H1 (cell line): ENCODE data around the gene SLC1A2. TPM values are rescaled to one million over a fixed set of nuclear protein-coding genes. Genes with fewer than 3 reads are reported as not detected.

Experiments used
- CTCF ChIA-PET: fragments of 300-600 bp; sonication (Branson Sonifier 250); formaldehyde crosslinking; loops from one replicate; lab custom pipeline; 2021; ENCODE audit not compliant: partially characterized antibody; lab: Charles Lee
- POLR2A ChIA-PET: fragments of 300-600 bp; sonication (Branson Sonifier 250); formaldehyde crosslinking; loops from one replicate; lab custom pipeline; 2021; ENCODE audit warnings: inconsistent platforms; ENCODE audit not compliant: partially characterized antibody; lab: Charles Lee
- DNase-seq, 2 experiments: peaks; one replicate each; pipeline versions ENCODE4 v3.0.0 to v3.0.0-alpha.2; 2010 to 2022; ENCODE audit warnings: low spot score in 2 of 2, low read depth in 1 of 2, mixed read lengths in 1 of 2
- FAIRE-seq: peaks from 2 replicates; lab custom pipeline; 2011; peaks lifted over from hg19 to GRCh38; lab: Jason Lieb, UNC
- H2AFZ ChIP-seq: 2 replicates; pipeline ENCODE4 v1.8.1; 2012; ENCODE audit warnings: low read length, inconsistent platforms
- H2AK5ac ChIP-seq: 2 replicates; pipeline ENCODE4 v1.6.1; 2013; ENCODE audit warnings: low read depth, low read length
- H2BK120ac ChIP-seq: replicated peaks from 2 replicates; pipeline ENCODE3; 2013; ENCODE audit warnings: low read depth, low read length, inconsistent platforms
- H2BK12ac ChIP-seq: 2 replicates; pipeline ENCODE4 v1.6.1; 2013; ENCODE audit warnings: low read depth, low read length
- H2BK15ac ChIP-seq: 2 replicates; pipeline ENCODE4 v1.6.1; 2013; ENCODE audit warnings: low read length
- H2BK20ac ChIP-seq: 2 replicates; pipeline ENCODE4 v1.6.1; 2013; ENCODE audit warnings: low read length
- H2BK5ac ChIP-seq: 2 replicates; pipeline ENCODE4 v1.6.1; 2013; ENCODE audit warnings: low read depth, low read length
- H3K14ac ChIP-seq: 2 replicates; pipeline ENCODE4 v1.6.1; 2013; ENCODE audit warnings: inconsistent platforms; ENCODE audit not compliant: insufficient read length
- H3K18ac ChIP-seq: 2 replicates; pipeline ENCODE4 v1.6.1; 2013; ENCODE audit warnings: low read length; ENCODE audit errors: extremely low read depth
- H3K23ac ChIP-seq: 2 replicates; pipeline ENCODE4 v1.6.1; 2013; ENCODE audit warnings: inconsistent platforms; ENCODE audit not compliant: insufficient read length
- H3K23me2 ChIP-seq: 2 replicates; pipeline ENCODE4 v1.6.1; 2013; ENCODE audit warnings: low read depth, low read length
- H3K27ac ChIP-seq: 2 replicates; pipeline ENCODE4 v1.6.1; 2011; ENCODE audit warnings: low read depth, low read length, inconsistent platforms
- H3K27me3 ChIP-seq, 4 experiments: replicated peaks in 1 of 4; 1 replicate in 1 of 4; 2 replicates in 3 of 4; pipeline versions ENCODE4 v1.6.1 to v1.8.1; 2011 to 2013; ENCODE audit warnings: low read length in 3 of 4, mild to moderate bottlenecking in 3 of 4, inconsistent platforms in 2 of 4, mixed read lengths in 2 of 4, moderate library complexity in 1 of 4; ENCODE audit not compliant: control insufficient read depth in 3 of 4, insufficient read depth in 3 of 4; ENCODE audit errors: extremely low read depth in 1 of 4
- H3K36me3 ChIP-seq, 4 experiments: 2 replicates each; pipeline versions ENCODE4 v1.6.1 to v1.8.1; 2011 to 2013; ENCODE audit warnings: mild to moderate bottlenecking in 4 of 4, low read length in 3 of 4, moderate library complexity in 2 of 4, control low read depth in 1 of 4, inconsistent platforms in 1 of 4; ENCODE audit not compliant: insufficient read depth in 4 of 4, control insufficient read depth in 2 of 4
- H3K4ac ChIP-seq: replicated peaks from 2 replicates; pipeline ENCODE3; 2013; ENCODE audit warnings: low read length, low read depth, mixed read lengths, inconsistent platforms; ENCODE audit not compliant: insufficient read length
- H3K4me1 ChIP-seq, 4 experiments: replicated peaks in 1 of 4; 1 replicate in 1 of 4; 2 replicates in 3 of 4; pipeline versions ENCODE4 v1.6.1 to v1.8.1; 2011 to 2013; ENCODE audit warnings: low read length in 3 of 4, inconsistent platforms in 2 of 4, mixed read lengths in 1 of 4; ENCODE audit not compliant: insufficient read depth in 4 of 4, control insufficient read depth in 3 of 4
- H3K4me2 ChIP-seq, 2 experiments: 2 replicates each; pipeline versions ENCODE4 v1.6.1 to v1.8.1; 2011 to 2013; ENCODE audit warnings: low read depth in 2 of 2, low read length in 2 of 2, control low read depth in 1 of 2, inconsistent platforms in 1 of 2, mild to moderate bottlenecking in 1 of 2; ENCODE audit not compliant: insufficient read depth in 1 of 2
- H3K4me3 ChIP-seq, 4 experiments: fragments of 200-600, 300-600 bp in 1 of 4; sonication (generic), shearing (Covaris generic), sonication (Bioruptor Twin) in 1 of 4; 2 replicates each; pipeline versions ENCODE4 v1.5.1 to v1.8.1; 2011 to 2016; ENCODE audit warnings: low read length in 4 of 4, low read depth in 3 of 4, control low read depth in 2 of 4, inconsistent platforms in 2 of 4, mild to moderate bottlenecking in 2 of 4, mixed read lengths in 1 of 4, moderate library complexity in 1 of 4; ENCODE audit not compliant: insufficient read depth in 2 of 4; ENCODE audit errors: extremely low read depth in 1 of 4
- H3K56ac ChIP-seq: replicated peaks from 2 replicates; pipeline ENCODE3; 2013; ENCODE audit warnings: low read depth, mild to moderate bottlenecking, mixed read lengths, low read length, inconsistent platforms; ENCODE audit not compliant: insufficient read length
- H3K79me1 ChIP-seq: 2 replicates; pipeline ENCODE4 v1.6.1; 2013; ENCODE audit warnings: low read depth, low read length, control low read depth
- H3K79me2 ChIP-seq, 2 experiments: 2 replicates each; pipeline versions ENCODE4 v1.6.1 to v1.8.1; 2012 to 2013; ENCODE audit warnings: low read length in 2 of 2, mild to moderate bottlenecking in 2 of 2, inconsistent platforms in 1 of 2; ENCODE audit not compliant: insufficient read depth in 2 of 2, control insufficient read depth in 1 of 2
- H3K9ac ChIP-seq, 4 experiments: replicated peaks in 1 of 4; 1 replicate in 1 of 4; 2 replicates in 3 of 4; pipeline versions ENCODE4 v1.6.1 to v1.8.1; 2011 to 2013; ENCODE audit warnings: low read depth in 3 of 4, low read length in 3 of 4, control low read depth in 2 of 4, mild to moderate bottlenecking in 2 of 4, moderate library complexity in 2 of 4, inconsistent platforms in 1 of 4; ENCODE audit errors: extremely low read depth in 1 of 4
- H3K9me3 ChIP-seq, 2 experiments: 2 replicates each; pipeline versions ENCODE4 v1.6.1 to v1.8.1; 2012 to 2013; ENCODE audit warnings: mild to moderate bottlenecking in 2 of 2, moderate library complexity in 2 of 2, control low read depth in 1 of 2, inconsistent platforms in 1 of 2, low read depth in 1 of 2, low read length in 1 of 2, mixed read lengths in 1 of 2; ENCODE audit not compliant: insufficient read depth in 2 of 2
- H4K20me1 ChIP-seq, 2 experiments: replicated peaks in 1 of 2; 2 replicates each; pipeline versions ENCODE3 to v1.8.1; 2011 to 2013; ENCODE audit warnings: inconsistent platforms in 2 of 2, low read length in 2 of 2, mild to moderate bottlenecking in 1 of 2; ENCODE audit not compliant: insufficient read depth in 2 of 2, control insufficient read depth in 1 of 2
- H4K5ac ChIP-seq: 2 replicates; pipeline ENCODE4 v1.6.1; 2013; ENCODE audit warnings: low read length, low read depth, mixed read lengths, inconsistent platforms; ENCODE audit not compliant: insufficient read length
- H4K8ac ChIP-seq: 2 replicates; pipeline ENCODE4 v1.8.0; 2013; ENCODE audit warnings: mild to moderate bottlenecking, moderate library complexity, low read length, inconsistent platforms; ENCODE audit not compliant: insufficient read depth; ENCODE audit errors: extremely low read depth
- H4K91ac ChIP-seq: replicated peaks from 2 replicates; pipeline ENCODE3; 2013; ENCODE audit warnings: low read length, mixed read lengths, inconsistent platforms; ENCODE audit not compliant: insufficient read length
- CTBP2 ChIP-seq: IDR thresholded peaks from 2 replicates; pipeline ENCODE4 v1.7.0; 2011; ENCODE audit warnings: borderline replicate concordance, mild to moderate bottlenecking, moderate library complexity, mixed read lengths, low read length; ENCODE audit not compliant: insufficient read depth, insufficient read length
- HDAC2 ChIP-seq, 2 experiments: fragments of 300-600 bp in 1 of 2; sonication (generic) in 1 of 2; IDR thresholded peaks; 2 replicates each; pipeline ENCODE4 v1.6.1; 2011 to 2012; ENCODE audit warnings: low read depth in 2 of 2, low read length in 2 of 2, mild to moderate bottlenecking in 2 of 2, moderate library complexity in 2 of 2, borderline replicate concordance in 1 of 2, inconsistent platforms in 1 of 2
- KDM1A ChIP-seq: fragments of 200-600, 300-600 bp; sonication (generic); IDR thresholded peaks from 2 replicates; pipeline ENCODE4 v1.7.1; 2016; ENCODE audit warnings: mild to moderate bottlenecking, low read length, borderline replicate concordance
- SP2 ChIP-seq: IDR thresholded peaks from 2 replicates; pipeline ENCODE4 v1.6.1; 2012; ENCODE audit warnings: mild to moderate bottlenecking, low read length, inconsistent platforms
- TEAD4 ChIP-seq: IDR thresholded peaks from 2 replicates; pipeline ENCODE4 v1.6.1; 2012; ENCODE audit warnings: low read depth, low read length, inconsistent platforms, mixed read lengths
- WGBS, 2 experiments: shearing (Covaris generic) in 1 of 2; methylation state at CpG; one replicate each; pipeline versions ENCODE4 v1.1.6 to v1.1.7; 2013 to 2015; ENCODE audit warnings: low lambda C conversion rate in 2 of 2, mixed read lengths in 2 of 2, inconsistent platforms in 1 of 2, low coverage in 1 of 2, missing lambda C conversion rate in 1 of 2; ENCODE audit not compliant: insufficient replicate concordance in 2 of 2, insufficient coverage in 1 of 2, insufficient read length in 1 of 2; ENCODE audit errors: extremely low coverage in 1 of 2, missing lambda C conversion rate in 1 of 2; 5-methylcytosine and 5-hydroxymethylcytosine counted together
- polyA plus RNA-seq, 7 experiments: library from polyadenylated mRNA; depleted of rRNA in 3 of 7; stranded (reverse) in 5 of 7; unstranded in 2 of 7; fragments of >200 nt in 5 of 7; fragments of 200-250 nt in 2 of 7; gene quantifications; 1 replicate in 5 of 7; 2 replicates in 1 of 7; 4 replicates in 1 of 7; pipeline versions ENCODE4 v1.2.1 to v1.2.3, GENCODE V29; 2011 to 2013; ENCODE audit warnings: missing spikeins in 2 of 7, mixed read lengths in 2 of 7
- total RNA-seq: library from RNA; stranded (reverse); fragmentation: NEBNext Ultra II Directional; extraction: Animal tissue kit (Norgen Biotek cat#: 25700); gene quantifications from 2 replicates; pipeline ENCODE4 v1.2.1, GENCODE V29; 2021

Gene SLC1A2
- total and polyA plus RNA-seq, 2 of the 8 experiments (the other 6 are each of a cell fraction or from before 2014, with no cell fraction given): 0.57 to 1.2 TPM

DNA sequence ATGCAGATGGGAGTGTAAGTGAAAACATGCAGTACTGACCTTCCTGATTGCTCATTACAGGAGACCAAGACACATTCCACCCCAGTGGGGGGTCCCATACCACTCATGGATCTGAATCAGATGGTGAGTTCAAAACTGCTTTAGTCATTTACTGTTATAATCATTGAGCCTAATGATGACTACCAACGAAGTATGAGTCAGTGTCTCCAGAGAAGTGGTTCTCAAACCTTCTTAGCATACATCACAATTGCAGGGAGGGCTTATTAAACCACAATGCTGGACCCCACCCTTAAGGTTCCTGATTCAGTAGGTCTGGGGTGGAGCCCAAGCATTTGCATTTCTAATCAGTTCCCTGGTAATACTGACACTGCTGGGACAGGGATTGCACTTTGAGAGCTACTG, 204.6 kb downstream of the SLC1A2 start:
- Histone ChIP-seq H3K27ac (no peak overlapping the region), H4K20me1 (no peaks in the 10 kb centered on the region), H3K56ac (no peak overlapping the region), H2AK5ac (no peak overlapping the region), H3K36me3 (no peaks in the 10 kb centered on the region), H3K18ac (no peak overlapping the region), H4K5ac (no peak overlapping the region), H3K27me3 (no peaks in the 10 kb centered on the region; a peak in 1 of 7 replicates), H3K23ac (no peak overlapping the region), H4K8ac (no peak overlapping the region), H3K4me3 (no peak overlapping the region), H4K91ac (no peak overlapping the region), H3K9me3 (no peaks in the 10 kb centered on the region), H3K79me1 (no peaks in the 10 kb centered on the region), H2BK5ac (no peak overlapping the region), H3K4me2 (peak overlapping the region; percentile 11 to 17; a peak in 1 of 4 replicates), H2BK12ac (no peak overlapping the region), H2BK15ac (no peak overlapping the region), H3K9ac (no peak overlapping the region), H3K14ac (no peak overlapping the region), H2BK20ac (no peak overlapping the region), H3K4ac (no peak overlapping the region), H3K79me2 (no peaks in the 10 kb centered on the region), H3K23me2 (no peaks in the 10 kb centered on the region), H2BK120ac (no peak overlapping the region), H2AFZ (no peak overlapping the region), H3K4me1 (peaks cover 0 to 11% (median 5%) of the 10 kb centered on the region in 4 experiments; a peak in 3 of 7 replicates)
- TF ChIP-seq CTBP2 (no peak), KDM1A (no peak), TEAD4 (peak; percentile 62; the same call in 1 of the 2 replicates), SP2 (no peak), HDAC2 (IDR thresholded peaks at IDR 0.05; ENCODE audit: borderline replicate concordance in 1 of 2, low read depth in 2 of 2, low read length in 2 of 2) (0 out of 4 replicates have a peak, but pooled peaks of 1 of the 2 experiments have one; percentile 30)
- WGBS, 2 experiments: 48% methylated on average over 1 of the region's 1 CpG; no CpG with 5 or more reads in 1 of the 2 experiments
- ChIA-PET POLR2A (no interaction called here), CTCF (no interaction called here)
- DNase-seq: peak in 1 of 2 experiments; percentile 75
- FAIRE-seq: no peak
